Measurements from ENCODE around the gene CDX2.

The CDX2 gene

DNA sequence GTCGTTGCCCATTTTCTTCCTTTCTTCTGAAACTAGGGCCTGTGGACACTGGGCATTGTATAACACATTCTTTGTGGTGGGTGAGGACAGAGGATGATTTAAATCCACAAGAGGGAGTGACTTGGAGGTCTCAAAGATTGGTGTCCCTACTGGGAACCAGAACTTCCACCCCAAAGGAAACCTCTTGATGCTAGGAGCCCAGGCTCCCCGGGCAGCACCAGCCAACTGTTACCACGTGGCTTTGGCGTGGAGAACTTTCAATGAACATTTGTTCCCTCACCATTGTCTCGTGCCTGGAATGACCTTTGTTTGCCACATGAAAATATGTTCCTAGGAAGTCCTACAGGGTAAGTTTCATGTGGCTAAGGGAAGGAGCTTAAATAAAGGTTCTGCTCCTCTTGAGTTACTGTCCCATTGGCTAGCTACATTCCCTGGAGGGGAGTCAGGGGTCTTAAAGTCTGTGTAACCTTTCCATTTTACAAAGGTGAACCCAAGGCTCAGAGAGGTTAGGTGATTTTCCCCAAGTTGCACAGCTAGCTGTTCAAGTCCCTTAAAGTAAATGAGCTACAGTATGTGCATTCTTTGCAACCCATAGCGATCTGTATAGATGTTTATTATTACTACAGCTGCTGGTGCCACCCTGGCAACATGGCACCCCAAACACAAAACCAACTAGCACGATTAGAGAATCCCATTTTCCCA is 5.0 kb upstream of the CDX2 start:
- TF ChIP-seq, protein P1, sequence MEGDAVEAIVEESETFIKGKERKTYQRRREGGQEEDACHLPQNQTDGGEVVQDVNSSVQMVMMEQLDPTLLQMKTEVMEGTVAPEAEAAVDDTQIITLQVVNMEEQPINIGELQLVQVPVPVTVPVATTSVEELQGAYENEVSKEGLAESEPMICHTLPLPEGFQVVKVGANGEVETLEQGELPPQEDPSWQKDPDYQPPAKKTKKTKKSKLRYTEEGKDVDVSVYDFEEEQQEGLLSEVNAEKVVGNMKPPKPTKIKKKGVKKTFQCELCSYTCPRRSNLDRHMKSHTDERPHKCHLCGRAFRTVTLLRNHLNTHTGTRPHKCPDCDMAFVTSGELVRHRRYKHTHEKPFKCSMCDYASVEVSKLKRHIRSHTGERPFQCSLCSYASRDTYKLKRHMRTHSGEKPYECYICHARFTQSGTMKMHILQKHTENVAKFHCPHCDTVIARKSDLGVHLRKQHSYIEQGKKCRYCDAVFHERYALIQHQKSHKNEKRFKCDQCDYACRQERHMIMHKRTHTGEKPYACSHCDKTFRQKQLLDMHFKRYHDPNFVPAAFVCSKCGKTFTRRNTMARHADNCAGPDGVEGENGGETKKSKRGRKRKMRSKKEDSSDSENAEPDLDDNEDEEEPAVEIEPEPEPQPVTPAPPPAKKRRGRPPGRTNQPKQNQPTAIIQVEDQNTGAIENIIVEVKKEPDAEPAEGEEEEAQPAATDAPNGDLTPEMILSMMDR (IDR thresholded peaks at IDR 0.05; ENCODE audit: borderline replicate concordance, control extremely low read depth, extremely low read depth, insufficient read depth, missing control alignments), result no peak
- no peak for DNase-seq (ENCODE audit: low spot score)
- in situ Hi-C loops (cut with MboI; ENCODE audit: low sequenced_read_pairs, unreplicated experiment), result loop anchor here (10.0 to 25.0 kb wide), 2 partner anchors 599 to 1012 kb away; no protein-coding TSS in a partner anchor

DNA sequence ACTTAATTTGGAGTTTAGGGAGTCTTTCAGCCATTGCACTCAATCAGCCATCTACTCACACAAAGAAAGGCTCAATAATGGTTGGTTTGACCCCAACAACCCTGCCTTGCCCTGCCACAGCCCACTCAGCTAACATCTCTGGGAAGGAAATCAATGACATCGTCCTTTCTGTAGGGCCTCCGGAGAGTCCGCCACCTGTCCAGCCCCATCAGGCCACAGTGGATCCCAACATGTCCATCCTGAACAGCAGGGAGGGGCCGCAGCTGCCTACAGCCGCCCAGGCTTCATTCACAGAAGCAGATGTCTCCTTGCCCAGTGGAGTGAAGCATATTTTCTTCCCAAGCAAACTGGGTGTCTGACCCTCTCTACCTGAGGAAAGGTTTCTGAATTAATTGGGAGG is 4.2 kb upstream of the CDX2 start:
- TF ChIP-seq, protein P1 (IDR thresholded peaks at IDR 0.05; ENCODE audit: borderline replicate concordance, control extremely low read depth, extremely low read depth, insufficient read depth, missing control alignments), result no peak
- DNase-seq (ENCODE audit: low spot score), result no peak
- in situ Hi-C loops (cut with MboI; ENCODE audit: low sequenced_read_pairs, unreplicated experiment), result loop anchor here (10.0 to 25.0 kb wide), 2 partner anchors 598 to 1011 kb away; no protein-coding TSS in a partner anchor

DNA sequence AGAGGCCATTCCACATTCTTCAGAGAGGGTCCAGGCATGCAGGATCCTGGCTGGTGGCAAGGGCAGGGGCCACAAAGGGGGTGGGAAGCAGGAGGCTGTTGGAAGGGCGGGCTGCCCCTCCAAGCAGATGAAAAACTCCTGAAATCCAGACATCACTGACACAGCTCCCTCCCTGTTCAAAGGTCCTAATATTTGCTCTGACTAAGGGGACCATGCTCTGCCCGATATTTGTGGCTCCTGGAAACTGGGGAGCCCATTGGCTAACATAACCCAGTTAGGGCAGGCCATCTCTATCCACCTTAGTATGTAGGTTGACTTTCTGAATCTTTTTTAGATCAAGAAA is 3.3 kb upstream of the CDX2 start:
- TF ChIP-seq, protein P1 (IDR thresholded peaks at IDR 0.05; ENCODE audit: borderline replicate concordance, control extremely low read depth, extremely low read depth, insufficient read depth, missing control alignments), result no peak
- in situ Hi-C loops (cut with MboI; ENCODE audit: low sequenced_read_pairs, unreplicated experiment), result loop anchor here (10.0 to 25.0 kb wide), 2 partner anchors 598 to 1010 kb away; no protein-coding TSS in a partner anchor
- DNase-seq (ENCODE audit: low spot score), result no peak

DNA sequence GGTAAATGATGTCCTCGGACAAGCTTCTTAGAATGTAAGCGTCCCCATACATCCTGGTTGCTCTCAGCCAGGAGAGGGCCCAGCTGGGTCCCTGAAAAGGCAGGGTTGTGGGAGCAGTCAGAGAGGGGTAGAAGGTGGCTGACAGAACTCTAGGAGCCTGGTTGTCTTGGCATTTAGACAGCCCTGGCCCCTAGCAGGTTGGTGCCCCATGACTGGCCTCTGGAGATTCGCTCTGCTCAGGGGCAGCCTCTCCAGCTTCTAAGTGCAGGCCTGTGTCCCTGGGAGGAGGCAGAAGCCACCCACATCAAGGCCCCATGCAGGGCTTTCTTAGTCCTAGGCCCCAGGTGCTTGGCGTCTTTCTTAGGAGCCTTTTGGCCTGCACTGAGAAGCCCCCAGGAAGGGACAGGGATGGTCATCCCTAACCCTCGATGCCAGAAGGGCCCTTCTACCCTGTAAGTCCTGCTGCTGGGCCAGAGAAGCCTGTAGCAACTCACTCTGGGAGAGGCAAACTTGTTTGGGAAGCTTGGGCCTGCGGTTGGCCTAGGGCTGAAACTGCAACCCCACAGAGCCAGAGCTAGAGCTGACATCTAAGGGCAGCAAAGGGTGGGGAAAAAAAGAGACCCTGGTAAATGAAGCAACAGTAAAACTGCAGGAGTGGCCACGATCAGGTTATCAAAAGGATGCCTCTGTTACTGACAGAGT is 2.8 kb upstream of the CDX2 start:
- in situ Hi-C loops (cut with MboI; ENCODE audit: low sequenced_read_pairs, unreplicated experiment), result loop anchor here (10.0 to 25.0 kb wide), 2 partner anchors 597 to 1010 kb away; no protein-coding TSS in a partner anchor
- peak; percentile 24 for DNase-seq (ENCODE audit: low spot score)
- TF ChIP-seq, protein P1 (IDR thresholded peaks at IDR 0.05; ENCODE audit: borderline replicate concordance, control extremely low read depth, extremely low read depth, insufficient read depth, missing control alignments), result no peak

DNA sequence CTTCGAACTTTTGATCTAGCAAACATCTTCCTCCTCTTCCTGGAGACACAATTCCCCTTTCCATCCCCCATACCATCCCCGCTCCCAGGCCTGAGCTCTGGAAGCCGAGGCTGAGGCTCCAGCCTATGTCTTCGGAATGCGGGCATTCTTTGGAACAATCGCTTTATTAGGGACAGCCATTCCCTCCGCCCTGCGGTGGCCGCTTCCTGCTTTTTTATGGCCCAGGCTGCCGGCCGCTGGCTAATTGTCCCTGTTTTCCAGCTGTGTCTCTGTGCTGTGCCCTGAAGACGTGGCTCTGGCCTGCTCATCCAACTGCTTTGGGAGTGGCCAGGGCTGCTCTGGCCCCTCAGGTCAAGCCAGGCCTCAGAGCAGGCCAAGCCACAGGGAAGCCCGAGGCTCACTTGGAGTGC is 2.1 kb upstream of the CDX2 start:
- in situ Hi-C loops (cut with MboI; ENCODE audit: low sequenced_read_pairs, unreplicated experiment), result loop anchor here (10.0 to 25.0 kb wide), 2 partner anchors 596 to 1009 kb away; no protein-coding TSS in a partner anchor
- TF ChIP-seq, protein P1 (IDR thresholded peaks at IDR 0.05; ENCODE audit: borderline replicate concordance, control extremely low read depth, extremely low read depth, insufficient read depth, missing control alignments), result no peak
- DNase-seq (ENCODE audit: low spot score), result no peak

DNA sequence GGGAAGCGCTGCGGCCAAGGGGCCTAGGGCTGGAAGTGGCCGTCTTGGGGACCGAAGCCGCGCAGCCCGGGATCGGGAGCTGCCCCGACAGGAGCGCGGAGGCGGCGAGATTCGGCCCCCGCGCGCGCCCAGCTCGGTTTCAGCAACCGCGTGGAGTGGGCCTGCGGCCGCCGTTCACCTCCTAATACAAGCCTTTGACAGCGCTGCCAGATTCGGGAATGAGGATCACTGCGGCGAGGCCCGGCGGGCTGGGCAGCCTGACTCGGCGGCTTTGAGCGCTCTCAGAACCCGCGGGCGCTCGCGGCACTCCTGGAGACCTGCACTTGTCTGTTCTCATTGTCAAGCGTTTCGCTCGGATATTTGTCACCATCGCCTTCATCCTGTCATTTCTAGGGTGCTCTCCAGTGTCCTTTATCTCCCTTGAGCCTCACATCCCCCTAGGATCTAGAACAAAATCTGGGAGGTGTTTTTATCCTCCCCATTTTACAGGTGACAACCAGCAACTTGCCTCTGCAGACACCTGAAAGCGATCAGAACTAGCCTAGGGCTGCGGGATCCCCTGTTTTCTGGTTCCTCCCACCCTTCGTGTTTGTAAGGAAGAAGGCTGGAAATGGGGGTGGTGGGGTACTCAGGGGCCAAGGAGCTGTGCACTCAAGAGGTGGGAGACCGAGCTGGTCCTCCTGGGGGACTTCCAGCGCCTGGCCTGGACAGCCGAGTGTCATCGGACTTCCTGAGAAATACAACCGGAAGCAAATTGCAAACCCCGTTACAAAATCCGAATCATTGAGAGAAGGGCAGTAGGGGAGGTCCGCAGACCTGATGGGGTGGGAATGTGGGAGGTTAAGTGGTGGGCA is 1.5 kb upstream of the CDX2 start:
- DNase-seq (ENCODE audit: low spot score), result peak; percentile 28
- in situ Hi-C loops (cut with MboI; ENCODE audit: low sequenced_read_pairs, unreplicated experiment), result loop anchor here (10.0 to 25.0 kb wide), 2 partner anchors 596 to 1008 kb away; no protein-coding TSS in a partner anchor
- TF ChIP-seq, protein P1 (IDR thresholded peaks at IDR 0.05; ENCODE audit: borderline replicate concordance, control extremely low read depth, extremely low read depth, insufficient read depth, missing control alignments), result no peak
